Glutamatergic neuron (in vitro differentiated cells): Measurements from ENCODE around the gene GABRB3. TPM values are rescaled to one million over a fixed set of nuclear protein-coding genes. Genes with fewer than 3 reads are reported as not detected.

Experiments used
- DNase-seq: peaks from one replicate; pipeline ENCODE4 v3.0.0; 2022
- H3K27ac Mint-ChIP-seq: one replicate; pipeline ENCODE4 v1.8.0; 2020; ENCODE audit warnings: mild to moderate bottlenecking, mixed read lengths, inconsistent platforms; ENCODE audit not compliant: unreplicated experiment
- H3K27me3 Mint-ChIP-seq: one replicate; pipeline ENCODE4 v1.8.0; 2020; ENCODE audit warnings: mild to moderate bottlenecking, moderate library complexity, mixed read lengths, inconsistent platforms; ENCODE audit not compliant: unreplicated experiment
- H3K36me3 Mint-ChIP-seq: one replicate; pipeline ENCODE4 v1.8.0; 2020; ENCODE audit warnings: mild to moderate bottlenecking, mixed read lengths, inconsistent platforms; ENCODE audit not compliant: unreplicated experiment
- H3K4me1 Mint-ChIP-seq: one replicate; pipeline ENCODE4 v1.8.0; 2020; ENCODE audit warnings: mild to moderate bottlenecking, low read depth, mixed read lengths, inconsistent platforms; ENCODE audit not compliant: unreplicated experiment
- H3K4me3 Mint-ChIP-seq: one replicate; pipeline ENCODE4 v1.8.0; 2020; ENCODE audit warnings: mild to moderate bottlenecking, mixed read lengths, inconsistent platforms; ENCODE audit not compliant: unreplicated experiment
- H3K9me3 Mint-ChIP-seq: one replicate; pipeline ENCODE4 v1.8.0; 2020; ENCODE audit warnings: mild to moderate bottlenecking, moderate library complexity, mixed read lengths, inconsistent platforms; ENCODE audit not compliant: unreplicated experiment
- total RNA-seq: library from RNA; stranded (reverse); fragmentation: NEBNext Ultra II Directional; extraction: Animal tissue kit (Norgen Biotek cat#: 25700); gene quantifications from one replicate; pipeline ENCODE4 v1.2.1, GENCODE V29; 2021; ENCODE audit not compliant: unreplicated experiment
- TF ChIP-seq, protein P1 (sequence below): fragments of 200-600 bp; sonication (generic); IDR thresholded peaks from one replicate; pipeline ENCODE4 v1.5.0; 2021; ENCODE audit not compliant: partially characterized antibody, unreplicated experiment

Gene GABRB3
- total RNA-seq, 1 donor from 2014 or later, result 287 TPM

DNA sequence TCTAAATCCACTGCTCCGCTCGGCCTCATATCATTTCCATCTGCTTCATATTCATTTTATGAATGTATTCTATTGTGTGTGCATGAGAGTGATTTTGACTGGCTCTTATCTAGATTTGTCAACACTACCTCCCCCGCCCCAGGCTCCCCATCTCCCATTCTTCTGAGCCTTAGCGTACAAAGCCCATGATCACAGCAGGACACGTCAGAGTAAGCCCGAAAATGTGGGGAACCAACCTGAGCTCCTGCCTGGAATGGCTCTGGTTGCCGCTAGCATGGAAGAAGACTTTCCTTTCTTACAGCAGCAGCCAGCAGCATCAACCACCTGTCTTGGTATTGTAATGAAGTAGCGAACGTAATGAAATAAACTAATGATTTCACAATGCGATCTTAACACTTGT lies 61.4 kb downstream of the GABRB3 start:
- Mint-ChIP-seq H3K4me3 (peak overlapping the region; percentile 50), H3K36me3 (no peaks in the 10 kb centered on the region), H3K27ac (peak overlapping the region; percentile 96), H3K27me3 (peaks cover 9% of the 10 kb centered on the region), H3K4me1 (peaks cover 68% of the 10 kb centered on the region), H3K9me3 (peaks cover 8% of the 10 kb centered on the region)
- no peak for DNase-seq
- TF ChIP-seq, protein P1, sequence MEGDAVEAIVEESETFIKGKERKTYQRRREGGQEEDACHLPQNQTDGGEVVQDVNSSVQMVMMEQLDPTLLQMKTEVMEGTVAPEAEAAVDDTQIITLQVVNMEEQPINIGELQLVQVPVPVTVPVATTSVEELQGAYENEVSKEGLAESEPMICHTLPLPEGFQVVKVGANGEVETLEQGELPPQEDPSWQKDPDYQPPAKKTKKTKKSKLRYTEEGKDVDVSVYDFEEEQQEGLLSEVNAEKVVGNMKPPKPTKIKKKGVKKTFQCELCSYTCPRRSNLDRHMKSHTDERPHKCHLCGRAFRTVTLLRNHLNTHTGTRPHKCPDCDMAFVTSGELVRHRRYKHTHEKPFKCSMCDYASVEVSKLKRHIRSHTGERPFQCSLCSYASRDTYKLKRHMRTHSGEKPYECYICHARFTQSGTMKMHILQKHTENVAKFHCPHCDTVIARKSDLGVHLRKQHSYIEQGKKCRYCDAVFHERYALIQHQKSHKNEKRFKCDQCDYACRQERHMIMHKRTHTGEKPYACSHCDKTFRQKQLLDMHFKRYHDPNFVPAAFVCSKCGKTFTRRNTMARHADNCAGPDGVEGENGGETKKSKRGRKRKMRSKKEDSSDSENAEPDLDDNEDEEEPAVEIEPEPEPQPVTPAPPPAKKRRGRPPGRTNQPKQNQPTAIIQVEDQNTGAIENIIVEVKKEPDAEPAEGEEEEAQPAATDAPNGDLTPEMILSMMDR, result no peak

DNA sequence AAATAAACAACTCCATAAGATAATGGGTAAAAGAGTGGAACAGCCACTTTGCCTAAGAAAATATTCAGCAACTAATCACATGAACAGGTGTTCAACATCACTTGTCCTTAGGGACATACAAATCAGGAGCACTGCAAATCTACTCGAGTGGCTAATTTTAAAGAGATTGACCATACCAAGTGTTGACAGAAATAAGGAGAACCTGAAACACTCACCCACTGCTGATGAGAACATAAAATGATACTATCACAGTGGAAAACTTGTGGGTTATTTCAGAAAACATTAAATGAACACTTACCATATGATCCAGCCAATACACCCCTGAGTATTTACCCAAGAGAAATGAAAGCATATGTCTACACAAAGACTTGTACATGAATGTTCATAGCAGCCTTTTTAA lies 70.5 kb downstream of the GABRB3 start:
- Mint-ChIP-seq H3K27ac (peak overlapping the region; percentile 48), H3K36me3 (no peaks in the 10 kb centered on the region), H3K4me1 (peaks cover 65% of the 10 kb centered on the region), H3K27me3 (peaks cover 8% of the 10 kb centered on the region), H3K9me3 (peaks cover 14% of the 10 kb centered on the region), H3K4me3 (peak overlapping the region; percentile 13)
- no peak for DNase-seq
- TF ChIP-seq, protein P1, result no peak

DNA sequence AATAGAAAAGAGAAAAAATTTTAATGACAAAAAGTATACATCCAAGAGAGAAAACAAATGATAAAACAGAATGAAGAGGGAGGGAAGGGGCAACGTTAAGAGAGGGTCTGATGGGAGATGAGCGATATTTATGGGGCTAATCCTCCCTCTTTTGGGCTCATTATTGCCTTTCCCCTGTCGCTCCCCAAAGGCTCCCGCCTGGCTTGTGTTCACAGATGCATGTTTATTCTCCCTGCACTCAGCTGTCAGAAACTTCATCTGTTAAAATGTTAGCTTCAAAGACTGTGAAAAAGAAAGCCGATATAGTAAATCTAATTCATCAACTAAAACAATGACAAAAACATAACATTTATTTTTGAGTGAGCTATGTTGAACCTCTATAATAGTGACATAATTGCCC lies 74.3 kb downstream of the GABRB3 start:
- TF ChIP-seq, protein P1, result no peak
- H3K4me3 Mint-ChIP-seq, result peak overlapping the region; percentile 79
- peaks cover 9% of the 10 kb centered on the region for H3K27me3 Mint-ChIP-seq
- peaks cover 6% of the 10 kb centered on the region for H3K36me3 Mint-ChIP-seq
- H3K9me3 Mint-ChIP-seq, result peaks cover 20% of the 10 kb centered on the region
- peak overlapping the region; percentile 99 for H3K27ac Mint-ChIP-seq
- DNase-seq, result no peak
- peaks cover 60% of the 10 kb centered on the region for H3K4me1 Mint-ChIP-seq

DNA sequence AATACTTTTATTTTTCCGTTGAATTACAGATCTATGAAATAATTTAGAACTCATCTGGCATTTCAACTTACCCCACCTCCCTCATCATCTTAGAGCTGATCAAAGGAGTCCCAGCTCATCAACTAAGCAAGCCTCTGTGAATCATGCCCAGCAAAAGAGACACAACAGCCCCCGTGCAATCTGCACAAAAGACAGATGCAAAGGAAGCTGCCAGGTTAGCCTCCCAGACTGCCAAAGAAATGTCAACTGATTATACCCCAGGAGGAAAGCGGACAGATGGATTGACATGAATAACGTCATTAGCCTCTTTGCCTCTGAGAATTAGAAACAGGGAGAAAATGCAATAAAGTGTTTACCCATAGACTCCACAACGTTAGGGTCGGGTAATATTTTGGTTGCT lies 75.0 kb downstream of the GABRB3 start:
- H3K36me3 Mint-ChIP-seq, result peaks cover 6% of the 10 kb centered on the region
- peaks cover 10% of the 10 kb centered on the region for H3K27me3 Mint-ChIP-seq
- peaks cover 25% of the 10 kb centered on the region for H3K9me3 Mint-ChIP-seq
- DNase-seq, result peak; percentile 59
- TF ChIP-seq, protein P1, result no peak
- H3K4me1 Mint-ChIP-seq, result peaks cover 63% of the 10 kb centered on the region
- peak overlapping the region; percentile 79 for H3K4me3 Mint-ChIP-seq
- H3K27ac Mint-ChIP-seq, result peak overlapping the region; percentile 99

DNA sequence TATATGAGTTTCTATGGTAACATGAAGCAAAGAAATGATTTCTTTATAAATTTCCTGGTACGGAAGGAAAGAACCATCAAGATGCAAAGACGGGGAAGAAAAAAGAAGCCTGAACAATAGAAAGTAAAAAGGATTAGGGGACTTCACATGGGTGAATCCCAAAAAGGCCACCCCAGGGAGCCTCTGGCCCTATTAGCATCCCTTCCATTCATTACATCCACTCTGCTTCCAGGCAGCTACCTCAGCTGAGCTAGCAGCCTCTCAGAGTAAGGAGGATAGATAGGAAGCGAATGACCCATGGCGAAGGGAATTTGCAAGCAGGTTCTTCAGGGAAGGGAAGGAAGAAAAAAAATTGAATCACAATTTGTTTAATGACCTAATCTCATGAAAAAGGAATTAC lies 81.6 kb downstream of the GABRB3 start:
- Mint-ChIP-seq H3K36me3 (peaks cover 6% of the 10 kb centered on the region), H3K27ac (peak overlapping the region; percentile 0), H3K27me3 (peaks cover 1% of the 10 kb centered on the region), H3K4me1 (peaks cover 31% of the 10 kb centered on the region), H3K4me3 (no peak overlapping the region), H3K9me3 (peaks cover 11% of the 10 kb centered on the region)
- TF ChIP-seq, protein P1, result no peak
- no peak for DNase-seq
